Stimulated activated CD8-positive, alpha-beta memory T cell treated with anti-CD3 and anti-CD28 coated beads, Interleukin-7, amount 100 ng/mL, for 4 hours (primary cell): ENCODE data around the gene RASAL3.
A peak's percentile ranks its signal among the peaks of the same experiment; 100 is the strongest.
"Not testable (repeated sequence)": the region's sequence is repeated elsewhere in the genome, so short reads cannot be mapped to it uniquely, and the experiment has no call there.

Experiments
- DNase-seq, 2 donors: peaks; one replicate each; pipeline ENCODE4 v3.0.0-alpha.2; 2020; ENCODE audit warnings: low read depth in 2 of 2

The RASAL3 gene

GRCh38 chr19:15473821-15474220, 9.5 kb upstream of the RASAL3 start:
- DNase-seq = not testable (repeated sequence)

DNA sequence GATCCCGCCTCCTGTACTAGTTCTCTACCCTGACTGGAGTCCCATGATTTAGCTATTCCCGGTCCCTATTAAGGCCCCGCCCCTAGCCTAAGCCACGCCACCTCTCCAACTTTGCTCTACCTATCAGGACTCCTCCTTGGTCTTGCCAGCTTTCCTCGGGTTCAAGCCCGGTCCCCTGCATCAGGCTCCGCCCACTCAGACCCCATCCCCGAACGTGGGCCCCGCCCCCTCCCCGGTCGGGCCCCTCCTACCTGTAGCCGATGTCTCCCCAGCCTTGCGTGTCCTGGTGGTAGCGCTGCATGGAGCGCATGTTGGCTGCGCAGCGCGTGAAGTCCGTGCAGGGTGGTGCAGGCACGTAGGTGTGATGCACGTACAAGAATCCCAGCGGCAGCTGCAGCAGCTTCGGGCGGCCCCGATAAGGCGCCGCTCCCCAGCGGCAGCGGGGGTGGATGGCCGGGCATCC, 7.3 kb upstream of the RASAL3 start:
- no peak for DNase-seq

- DNase-seq = no peak
These were observed 5.4 kb upstream of the RASAL3 start for GRCh38 chr19:15469513-15470297.

- no peak for DNase-seq
These were observed 4.5 kb upstream of the RASAL3 start for GRCh38 chr19:15468675-15469512.

- DNase-seq = no peak
These were observed 3.4 kb upstream of the RASAL3 start for GRCh38 chr19:15467734-15468214.

- peak; percentile 55 to 65 for DNase-seq
These were observed 2.7 kb upstream of the RASAL3 start for GRCh38 chr19:15466851-15467733.

GRCh38 chr19:15463861-15464371, 428 bp downstream of the RASAL3 start:
- peak; percentile 62 to 69 for DNase-seq

DNA sequence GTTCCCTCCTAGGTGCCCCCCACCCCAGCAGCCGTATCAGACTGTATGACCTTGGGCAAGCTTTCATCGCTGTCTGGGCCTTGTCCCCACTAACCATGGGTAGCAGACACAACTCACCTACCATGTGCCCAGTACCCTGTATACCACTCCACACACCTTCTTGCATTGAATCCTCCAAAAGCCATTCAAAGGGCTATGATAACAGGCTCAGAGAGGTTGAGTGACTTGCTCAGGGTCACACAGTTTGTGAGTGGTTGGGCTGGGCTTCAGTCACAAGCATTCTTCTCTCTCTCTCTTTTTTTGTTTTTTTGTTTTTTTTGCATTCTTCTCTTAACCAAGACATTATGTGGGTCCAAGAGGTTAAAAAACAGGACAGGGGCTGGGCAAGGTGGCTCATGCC, 2.6 kb downstream of the RASAL3 start:
- no peak for DNase-seq

DNA sequence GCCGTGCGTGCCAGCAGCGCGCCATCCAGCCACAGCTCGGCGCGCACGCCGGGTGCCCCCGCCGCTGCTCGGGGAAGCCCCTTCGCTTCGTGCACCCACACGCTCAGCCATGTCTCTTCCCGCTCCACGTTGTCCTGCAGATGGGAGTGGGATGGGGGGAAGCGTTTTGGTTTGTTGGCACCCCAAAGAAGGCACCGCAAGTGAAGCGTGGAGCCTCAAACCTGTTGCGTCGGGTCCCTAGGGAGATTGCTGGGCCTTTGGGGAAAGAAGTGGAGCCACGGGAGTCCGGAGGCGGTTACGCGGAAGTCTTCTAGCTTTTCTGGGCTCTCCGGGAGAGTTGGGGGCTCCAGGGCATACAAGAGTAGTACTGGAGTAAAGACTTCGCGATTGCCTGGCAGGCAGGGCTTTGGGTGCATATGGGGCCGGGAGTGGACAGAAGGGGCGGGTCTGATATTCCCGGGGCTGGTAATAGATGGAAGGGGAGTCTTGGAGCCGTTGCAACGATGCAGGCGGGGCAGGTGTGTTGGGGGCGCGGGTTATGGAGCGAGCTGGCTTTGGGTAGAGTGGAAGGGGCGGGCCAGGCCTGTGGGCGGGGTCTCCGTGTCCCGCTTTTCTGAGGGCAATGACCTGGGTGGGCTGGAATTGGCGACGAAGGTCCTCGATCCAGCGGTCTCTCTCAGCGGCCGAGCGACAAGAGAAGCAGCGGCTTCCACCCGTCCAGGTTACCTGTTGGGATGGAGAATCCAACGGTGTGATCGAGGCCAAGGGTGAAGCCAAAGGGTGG, 6.5 kb downstream of the RASAL3 start:
- DNase-seq = no peak

GRCh38 chr19:15456871-15457700, 7.3 kb downstream of the RASAL3 start:
- DNase-seq = no peak

- no peak for DNase-seq
These were observed 7.9 kb downstream of the RASAL3 start for GRCh38 chr19:15456441-15456840.

DNA sequence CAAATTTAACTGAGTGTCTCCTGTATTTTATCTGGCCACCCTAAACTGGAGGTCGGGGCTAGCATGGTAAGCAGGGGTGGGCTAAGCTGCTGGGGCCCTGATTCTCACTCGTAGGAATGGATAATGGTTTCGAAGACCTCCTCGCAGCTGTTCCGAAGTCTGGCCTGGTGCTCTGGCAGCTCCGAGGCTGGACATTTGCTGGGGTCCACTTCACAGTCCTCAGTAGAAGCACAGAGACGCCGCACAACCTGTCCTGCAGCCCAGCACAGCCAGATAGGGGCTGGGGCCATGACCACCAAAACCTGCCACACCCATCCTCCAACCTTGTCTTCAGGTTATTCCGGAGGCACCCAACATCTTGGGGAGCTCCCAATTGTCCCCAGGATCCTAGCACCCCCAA, 8.3 kb downstream of the RASAL3 start:
- no peak for DNase-seq

- DNase-seq = no peak
These were observed 10.2 kb downstream of the RASAL3 start for GRCh38 chr19:15453906-15454860.

GRCh38 chr19:15453091-15453578, 11.2 kb downstream of the RASAL3 start:
- no peak for DNase-seq

- no peak for DNase-seq
These were observed 12.0 kb downstream of the RASAL3 start for GRCh38 chr19:15452111-15453047.

- DNase-seq = no peak
These were observed 13.8 kb downstream of the RASAL3 start for GRCh38 chr19:15450528-15450890.
